Heart left ventricle (tissue), 16 donors: Measurements from ENCODE around the gene DNM3. TPM values are rescaled to one million over a fixed set of nuclear protein-coding genes. Genes with fewer than 3 reads are reported as not detected.

ENCODE experiments used
- ATAC-seq, 4 donors: fragments of 200-7000 bp; cut with Tn5 transposase; one replicate each; pipeline ENCODE4 v1.9.1; 2020 to 2022; ENCODE audit warnings: moderate library complexity in 4 of 4, mild to moderate bottlenecking in 3 of 4, moderate number of reproducible peaks in 1 of 4
- DNase-seq, 5 donors: peaks; one replicate each; pipeline ENCODE4 v3.0.0-alpha.2; 2020
- H3K27ac ChIP-seq, 12 donors: fragments of 200-600 bp; sonication (generic) in 4 of 12; one replicate each; pipeline versions ENCODE4 v1.5.0 to v1.8.0; 2016 to 2022; ENCODE audit warnings: mild to moderate bottlenecking in 2 of 12
- H3K27me3 ChIP-seq, 9 donors: fragments of 200-600 bp; sonication (generic) in 2 of 9; one replicate each; pipeline versions ENCODE4 v1.5.1 to v1.8.0; 2016 to 2022; ENCODE audit warnings: mild to moderate bottlenecking in 3 of 9
- H3K36me3 ChIP-seq, 9 donors: fragments of 200-600 bp; sonication (generic) in 2 of 9; one replicate each; pipeline versions ENCODE4 v1.5.0 to v1.8.0; 2018 to 2022; ENCODE audit warnings: mild to moderate bottlenecking in 2 of 9
- H3K4me1 ChIP-seq, 12 donors: fragments of 200-600 bp; sonication (generic) in 4 of 12; one replicate each; pipeline versions ENCODE4 v1.5.0 to v1.8.0; 2016 to 2022; ENCODE audit warnings: mild to moderate bottlenecking in 3 of 12
- H3K4me3 ChIP-seq, 12 donors: fragments of 200-600 bp; sonication (generic) in 4 of 12; one replicate each; pipeline versions ENCODE4 v1.5.0 to v1.8.0; 2017 to 2022; ENCODE audit warnings: mild to moderate bottlenecking in 9 of 12, moderate library complexity in 4 of 12
- H3K9me3 ChIP-seq, 12 donors: fragments of 200-600 bp; sonication (generic) in 4 of 12; one replicate each; pipeline versions ENCODE4 v1.5.0 to v1.8.0; 2016 to 2022; ENCODE audit warnings: mild to moderate bottlenecking in 1 of 12
- POLR2A ChIP-seq, 2 donors: fragments of 450-650 bp; IDR thresholded peaks; one replicate each; pipeline ENCODE4 v1.6.1; 2017; ENCODE audit warnings: antibody characterized with exemption in 2 of 2, mild to moderate bottlenecking in 2 of 2, moderate library complexity in 2 of 2
- WGBS, 4 donors: extraction: QIAGEN DNeasy Blood & Tissue Kit in 2 of 4; methylation state at CpG; one replicate each; pipeline versions ENCODE4 v1.1.5 to v1.1.7; 2013 to 2018; 5-methylcytosine and 5-hydroxymethylcytosine counted together
- intact Hi-C, 10 donors: fragments of 100-400 bp; cut with DNase I; formaldehyde crosslinking; loops; one replicate each; pipeline versions ENCODE4 v1.11.1 to v1.14.2; 2022
- polyA plus RNA-seq, 2 donors: library from polyadenylated mRNA; stranded (reverse); fragments of 200-250 nt; gene quantifications; one replicate each; pipeline ENCODE4 v1.2.3, GENCODE V29; 2013
- total RNA-seq, 9 donors: library from RNA; depleted of rRNA in 2 of 9; stranded (reverse); fragments of >200 nt in 2 of 9; fragmentation: NEBNext Ultra II Directional in 3 of 9; extraction: Animal tissue kit (Norgen Biotek cat#: 25700) in 3 of 9; gene quantifications; one replicate each; pipeline versions ENCODE4 v1.1.0 to v1.2.4, GENCODE V29; 2016 to 2023
- TF ChIP-seq, protein P1 (sequence below), 12 donors: fragments of 200-600 bp; sonication (generic) in 4 of 12; IDR thresholded peaks; one replicate each; pipeline versions ENCODE4 v1.5.0 to v1.8.0; 2018 to 2022; ENCODE audit warnings: antibody characterized with exemption in 12 of 12, mild to moderate bottlenecking in 5 of 12
- donor health status: ischemic (EF 13 %, LVEDD 7.1; RV severe dilation, severe dysfunction).
- donor health status: healthy with polysubstance abuse.
- donor health status: DM: no; HTN: yes; CAD: no.
- donor health status: DM: no; HTN: no; CAD: no.
- donor health status: ischemic (EF 25% LVEDD 6.9; RV normal size, moderate dysfunction).
- donor health status: ischemic (EF 25% LVEDD 5.7; RV mildly dilated, moderate dysfunction).
- donor health status: healthy.
- donor health status: DM: yes; HTN: yes; CAD: no.
- donor health status: ischemic (EF 35%, LVEDD 5.7; RV mildly dilated, moderate dysfunction).
- donor health status: nonischemic (EF 11% LVEDD 7.7; RV severe dilation, severe dysfunction).
- donor health status: DM: yes; HTN: yes; CAD: no.
- donor health status: PGD.
- donor health status: ischemic (EF 29% LVEDD 5.4; RV normal size, mild dysfunction).
- donor health status: nonischemic (EF 23%, LVEDD 6.1; RV moderate dilation, normal function).

Gene DNM3
- total and polyA plus RNA-seq, 11 donors: 0.44 to 3.9 (median 1.9) TPM

DNA sequence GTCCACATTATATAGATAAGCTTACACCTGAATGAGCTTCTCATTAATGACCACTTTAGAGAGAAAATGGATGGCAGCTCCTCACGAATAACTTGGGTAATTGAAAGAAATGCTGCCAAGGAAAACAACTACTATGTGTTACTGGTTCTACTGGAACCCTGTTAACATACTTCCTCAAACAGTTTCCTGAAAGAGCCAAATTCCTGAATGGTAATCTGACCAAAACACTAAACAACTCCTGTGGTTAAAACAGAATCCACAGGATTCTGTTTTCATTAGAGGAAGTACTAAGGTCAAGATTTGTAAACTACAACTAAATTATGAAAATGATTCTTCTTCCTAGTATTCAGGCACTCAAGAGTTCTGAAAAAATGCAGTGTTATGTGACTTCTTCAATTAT lies 107.2 kb downstream of the DNM3 start:
- Histone ChIP-seq H3K27ac (no peak overlapping the region), H3K36me3 (no peaks in the 10 kb centered on the region), H3K9me3 (no peaks in the 10 kb centered on the region), H3K4me1 (peaks cover 0 to 4% (median 0%) of the 10 kb centered on the region in 12 donors), H3K4me3 (no peak overlapping the region), H3K27me3 (no peaks in the 10 kb centered on the region)
- DNase-seq (no peak), ATAC-seq (no peak)
- intact Hi-C loops: no loop called here
- WGBS, 4 donors: 9 to 20% (median 17%) methylated on average over 1 of the region's 1 CpG
- no peak for TF ChIP-seq POLR2A (IDR thresholded peaks at IDR 0.05)
- TF ChIP-seq, protein P1, sequence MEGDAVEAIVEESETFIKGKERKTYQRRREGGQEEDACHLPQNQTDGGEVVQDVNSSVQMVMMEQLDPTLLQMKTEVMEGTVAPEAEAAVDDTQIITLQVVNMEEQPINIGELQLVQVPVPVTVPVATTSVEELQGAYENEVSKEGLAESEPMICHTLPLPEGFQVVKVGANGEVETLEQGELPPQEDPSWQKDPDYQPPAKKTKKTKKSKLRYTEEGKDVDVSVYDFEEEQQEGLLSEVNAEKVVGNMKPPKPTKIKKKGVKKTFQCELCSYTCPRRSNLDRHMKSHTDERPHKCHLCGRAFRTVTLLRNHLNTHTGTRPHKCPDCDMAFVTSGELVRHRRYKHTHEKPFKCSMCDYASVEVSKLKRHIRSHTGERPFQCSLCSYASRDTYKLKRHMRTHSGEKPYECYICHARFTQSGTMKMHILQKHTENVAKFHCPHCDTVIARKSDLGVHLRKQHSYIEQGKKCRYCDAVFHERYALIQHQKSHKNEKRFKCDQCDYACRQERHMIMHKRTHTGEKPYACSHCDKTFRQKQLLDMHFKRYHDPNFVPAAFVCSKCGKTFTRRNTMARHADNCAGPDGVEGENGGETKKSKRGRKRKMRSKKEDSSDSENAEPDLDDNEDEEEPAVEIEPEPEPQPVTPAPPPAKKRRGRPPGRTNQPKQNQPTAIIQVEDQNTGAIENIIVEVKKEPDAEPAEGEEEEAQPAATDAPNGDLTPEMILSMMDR (IDR thresholded peaks at IDR 0.05): no peak

DNA sequence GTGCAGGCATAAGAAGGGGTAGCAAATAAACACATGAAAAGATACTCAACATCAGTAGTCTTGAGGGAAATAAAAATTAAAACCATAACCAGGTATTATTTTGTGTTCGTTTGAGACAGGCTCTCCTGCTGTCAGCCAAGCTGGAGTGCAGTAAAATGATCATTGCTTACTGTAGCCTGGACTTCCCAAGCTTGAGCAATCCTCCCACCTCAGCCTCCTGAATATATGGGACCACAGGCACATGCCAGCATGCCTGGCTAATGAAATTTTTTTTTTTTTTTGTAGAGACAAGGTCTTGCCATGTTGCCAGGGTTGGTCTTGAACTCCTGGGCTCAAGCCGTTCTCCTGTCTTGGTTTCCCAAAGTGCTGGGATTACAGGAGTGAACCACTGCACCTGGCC lies 108.0 kb downstream of the DNM3 start:
- ATAC-seq: no peak
- intact Hi-C loops: no loop called here
- whole genome bisulfite sequencing, 4 donors: 86 to 94% (median 90%) methylated on average over 2 of the region's 2 CpGs

DNA sequence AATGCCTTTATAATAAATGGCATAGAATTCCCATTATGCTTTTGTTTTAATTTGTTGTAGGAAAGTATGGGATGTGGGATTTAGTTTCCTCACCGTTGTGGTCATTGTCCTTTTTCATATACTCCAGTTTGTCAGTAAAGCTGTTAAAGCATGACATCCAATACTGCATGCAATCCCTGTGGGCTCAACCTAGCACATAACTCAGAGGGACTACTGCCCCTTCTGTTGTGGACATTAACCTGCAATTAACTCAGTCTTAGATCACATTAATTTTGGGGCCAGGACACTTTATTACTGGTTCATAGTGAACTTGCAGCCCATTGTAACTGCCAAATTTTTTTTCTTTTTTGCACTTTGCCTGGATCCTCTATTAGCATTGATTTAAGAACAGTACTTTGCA lies 112.5 kb downstream of the DNM3 start:
- peaks cover 0 to 9% (median 0%) of the 10 kb centered on the region in 12 donors for H3K4me1 ChIP-seq
- H3K4me3 ChIP-seq: no peak overlapping the region
- H3K36me3 ChIP-seq: no peaks in the 10 kb centered on the region
- no peaks in the 10 kb centered on the region for H3K9me3 ChIP-seq
- no peaks in the 10 kb centered on the region for H3K27me3 ChIP-seq
- TF ChIP-seq POLR2A (IDR thresholded peaks at IDR 0.05): no peak
- TF ChIP-seq, protein P1 (IDR thresholded peaks at IDR 0.05): no peak
- DNase-seq: no peak
- WGBS, 4 donors: 49 to 61% (median 56%) methylated on average over 1 of the region's 1 CpG
- intact Hi-C loops: no loop called here
- H3K27ac ChIP-seq: no peak overlapping the region
- ATAC-seq: no peak

More for the DNA sequence above, 108.0 kb downstream of the DNM3 start:
- no peak for TF ChIP-seq POLR2A (IDR thresholded peaks at IDR 0.05)
- TF ChIP-seq, protein P1 (IDR thresholded peaks at IDR 0.05): no peak
- no peak for DNase-seq
- no peak overlapping the region for H3K4me3 ChIP-seq
- no peak overlapping the region for H3K27ac ChIP-seq
- no peaks in the 10 kb centered on the region for H3K27me3 ChIP-seq
- H3K9me3 ChIP-seq: no peaks in the 10 kb centered on the region
- peaks cover 0 to 8% (median 0%) of the 10 kb centered on the region in 12 donors for H3K4me1 ChIP-seq
- H3K36me3 ChIP-seq: no peaks in the 10 kb centered on the region

DNA sequence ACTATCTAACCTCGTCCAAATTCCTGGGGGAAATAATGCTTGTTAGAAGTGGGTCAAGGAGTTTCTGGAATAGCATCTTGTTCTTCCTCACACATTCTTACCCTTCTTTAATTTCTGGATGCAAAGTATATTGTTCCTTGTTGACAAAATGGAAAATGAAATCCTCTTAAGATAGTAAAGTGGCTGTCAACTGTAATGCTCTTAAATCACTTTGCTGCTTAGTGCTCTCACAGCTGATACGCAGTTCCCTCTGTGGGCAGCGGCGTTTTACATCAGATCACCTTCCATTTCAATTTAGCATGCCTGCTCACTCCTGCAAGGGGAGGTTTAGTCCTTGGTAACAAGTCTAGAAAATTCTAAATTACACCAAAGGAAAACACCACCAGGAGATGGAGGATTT lies 113.1 kb downstream of the DNM3 start:
- DNase-seq (no peak), ATAC-seq (no peak)
- intact Hi-C loops: no loop called here
- Histone ChIP-seq H3K4me3 (no peak overlapping the region), H3K4me1 (peaks cover 0 to 9% (median 0%) of the 10 kb centered on the region in 12 donors), H3K27ac (no peak overlapping the region), H3K36me3 (no peaks in the 10 kb centered on the region), H3K9me3 (no peaks in the 10 kb centered on the region), H3K27me3 (no peaks in the 10 kb centered on the region)
- TF ChIP-seq POLR2A (IDR thresholded peaks at IDR 0.05): no peak
- TF ChIP-seq, protein P1 (IDR thresholded peaks at IDR 0.05): no peak
- WGBS, 4 donors: 33 to 58% (median 46%) methylated on average over 4 of the region's 4 CpGs
